ENCODE data around the gene ARSK.
A peak's percentile ranks its signal among the peaks of the same experiment; 100 is the strongest.

ARSK gene

DNA sequence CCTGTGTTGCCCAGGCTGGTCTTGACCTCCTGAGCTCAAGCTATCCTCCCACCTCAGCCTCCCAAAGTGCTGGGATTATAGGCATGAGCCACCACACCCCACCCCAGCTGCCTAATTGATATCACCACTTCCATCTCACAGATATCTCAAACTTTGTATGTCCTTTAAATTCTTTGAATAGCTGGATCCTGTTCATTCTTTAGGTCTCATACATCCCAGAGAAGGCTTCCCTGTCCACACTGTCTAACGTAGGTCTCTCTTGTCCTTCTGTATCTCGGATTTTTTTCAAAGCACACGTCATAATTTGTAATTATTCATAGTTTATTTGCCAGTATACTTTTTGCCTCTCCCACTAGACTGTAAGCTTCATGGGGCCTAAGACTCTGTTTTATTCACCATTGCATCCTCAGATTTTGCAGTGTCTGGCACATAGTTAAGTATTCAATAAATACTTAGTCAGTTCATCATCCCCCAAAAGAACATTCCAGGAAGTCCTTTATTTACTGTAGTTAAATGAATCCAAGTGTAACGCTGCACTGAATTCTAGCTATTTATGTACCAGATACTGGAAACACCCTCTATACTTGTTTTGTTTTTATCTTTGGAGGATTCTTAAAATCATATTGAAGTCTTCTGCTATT is 10.5 kb downstream of the ARSK start:
- no peak for DNase-seq

DNA sequence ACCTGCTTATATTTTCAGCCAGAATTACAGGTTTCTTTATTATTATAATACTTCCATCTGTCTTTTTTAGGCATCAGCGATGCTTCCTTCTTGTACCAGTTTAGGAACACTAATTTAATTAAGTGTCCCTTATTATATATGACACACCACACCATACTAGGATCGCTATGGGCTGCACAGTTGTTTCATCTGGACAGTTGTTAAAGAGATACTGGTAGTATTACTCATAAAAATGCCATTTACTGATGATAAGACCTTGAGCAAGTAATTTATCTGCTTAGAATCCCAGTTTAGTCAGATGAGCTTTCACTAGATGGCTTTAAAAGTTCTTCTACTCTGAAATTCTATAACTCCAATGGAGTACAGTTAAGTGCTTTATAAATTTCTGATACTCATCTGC is 17.1 kb downstream of the ARSK start:
- no peak for DNase-seq

DNA sequence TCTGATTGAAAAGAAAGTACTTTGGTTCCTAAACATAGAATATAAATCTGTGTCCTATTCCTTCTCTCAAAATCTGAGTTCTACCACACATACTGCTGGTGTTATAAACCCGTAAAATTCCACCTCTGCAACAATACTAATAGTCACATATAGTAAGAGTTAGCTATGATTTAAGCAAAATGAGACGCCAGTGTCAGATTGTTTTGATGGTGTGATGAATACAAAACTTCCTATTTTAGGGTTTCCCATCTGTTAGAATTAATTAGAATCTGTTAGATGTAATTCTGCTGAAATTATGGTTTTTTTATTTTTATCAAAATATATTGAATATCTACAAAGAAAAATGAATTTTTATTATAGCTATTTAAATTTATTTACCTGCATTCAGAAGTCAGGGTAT is 26.7 kb downstream of the ARSK start:
- no peak for DNase-seq

DNA sequence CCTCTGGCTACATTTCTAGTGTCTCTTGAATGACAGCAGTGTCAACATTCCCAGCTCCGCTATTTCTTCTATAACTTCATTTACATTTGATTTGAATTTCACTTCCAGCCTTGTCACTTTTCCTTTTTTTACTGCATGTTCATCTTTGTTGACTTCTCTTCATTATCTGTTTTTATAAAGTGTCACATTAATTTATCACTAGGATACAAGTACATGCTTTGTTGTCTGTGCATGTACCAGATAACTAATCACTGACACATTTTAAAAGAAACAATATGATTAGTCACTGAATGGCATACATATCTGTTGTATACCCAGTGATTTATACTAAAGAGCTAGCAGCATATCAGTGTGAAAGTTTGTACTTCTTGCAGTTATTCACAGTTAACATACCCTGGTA is 29.1 kb downstream of the ARSK start:
- DNase-seq = no peak

DNA sequence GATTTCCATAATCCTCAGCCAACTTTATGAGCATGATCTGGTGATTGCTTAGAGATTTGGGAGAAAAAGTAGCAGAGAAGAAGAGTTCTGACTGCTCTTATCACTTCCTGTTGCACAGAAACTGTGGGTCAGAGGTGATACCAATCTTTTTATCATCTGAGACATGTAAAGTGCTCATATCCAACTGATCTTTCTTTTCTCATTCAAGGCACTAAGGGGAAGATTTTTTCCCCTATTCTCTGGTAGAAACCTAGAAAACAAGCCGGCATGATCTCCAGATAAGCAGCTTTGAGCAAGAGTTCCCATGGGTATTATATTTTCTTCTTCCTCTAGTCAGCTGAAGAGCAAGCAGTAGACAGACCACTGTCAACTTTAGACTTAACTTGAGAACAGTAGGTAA is 36.0 kb downstream of the ARSK start:
- no peak for DNase-seq

DNA sequence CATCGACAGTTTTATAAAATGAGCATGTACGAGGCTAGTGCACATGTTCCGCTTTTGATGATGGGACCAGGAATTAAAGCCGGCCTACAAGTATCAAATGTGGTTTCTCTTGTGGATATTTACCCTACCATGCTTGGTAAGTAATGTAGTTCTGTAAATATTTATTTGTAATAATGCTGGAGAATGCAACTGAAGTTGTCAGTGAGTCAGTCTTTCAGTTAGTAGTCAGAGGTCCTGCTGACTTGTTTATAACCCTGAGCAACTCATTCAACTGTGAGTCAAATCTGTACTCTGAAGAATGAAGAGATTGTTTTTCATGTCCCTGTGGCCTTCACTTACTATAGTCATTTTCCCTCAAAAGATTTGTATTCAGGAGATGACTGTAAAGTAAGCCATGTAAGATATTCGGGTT is 36.6 kb downstream of the ARSK start:
- DNase-seq = no peak

DNA sequence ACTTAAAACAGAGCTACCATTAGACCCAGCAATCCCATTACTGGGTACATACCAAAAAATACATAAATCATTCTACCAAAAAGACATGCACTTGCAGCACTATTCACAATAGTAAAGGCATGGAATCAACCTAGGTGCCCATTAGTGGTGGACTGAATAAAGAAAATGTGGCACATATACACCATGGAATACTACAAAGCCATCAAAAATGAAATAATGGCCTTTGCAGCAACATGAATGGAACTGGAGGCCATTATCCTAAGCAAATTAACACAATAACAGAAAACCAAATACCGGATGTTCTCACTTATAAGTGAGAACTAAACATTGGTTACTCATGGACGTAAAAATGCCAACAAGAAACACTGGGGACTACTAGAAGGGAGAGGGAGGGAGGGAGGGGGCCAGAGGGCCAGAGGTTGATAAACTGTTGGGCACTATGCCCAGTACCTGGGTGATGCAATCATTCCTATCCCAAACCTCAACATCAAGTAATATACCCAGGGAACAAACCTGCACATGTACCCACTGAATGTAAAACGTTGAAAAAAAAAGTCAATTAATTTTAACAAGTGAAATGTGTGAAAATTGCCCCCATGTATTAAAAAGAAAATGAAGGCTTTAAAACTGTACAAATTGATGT is 40.5 kb downstream of the ARSK start:
- DNase-seq = no peak

DNA sequence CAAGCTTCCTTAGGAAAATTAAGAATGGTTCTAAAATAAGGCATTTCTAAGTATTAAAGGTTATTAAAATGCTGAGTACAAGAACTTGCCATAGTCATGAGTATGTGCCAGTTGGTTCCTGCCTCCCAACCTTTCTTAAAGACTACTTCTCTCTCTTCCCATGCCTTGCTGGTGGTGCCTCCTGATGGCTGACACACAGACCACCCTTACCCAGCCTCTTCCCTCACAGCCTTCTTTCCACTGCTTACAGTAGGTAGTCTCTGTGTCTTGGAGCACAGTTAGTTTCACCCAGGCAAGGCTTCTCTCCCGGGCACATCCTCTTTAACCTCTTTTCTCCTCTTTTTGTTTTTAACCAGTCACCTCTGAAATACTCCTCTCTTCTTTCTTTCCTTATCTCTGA is 44.4 kb downstream of the ARSK start:
- DNase-seq = no peak

DNA sequence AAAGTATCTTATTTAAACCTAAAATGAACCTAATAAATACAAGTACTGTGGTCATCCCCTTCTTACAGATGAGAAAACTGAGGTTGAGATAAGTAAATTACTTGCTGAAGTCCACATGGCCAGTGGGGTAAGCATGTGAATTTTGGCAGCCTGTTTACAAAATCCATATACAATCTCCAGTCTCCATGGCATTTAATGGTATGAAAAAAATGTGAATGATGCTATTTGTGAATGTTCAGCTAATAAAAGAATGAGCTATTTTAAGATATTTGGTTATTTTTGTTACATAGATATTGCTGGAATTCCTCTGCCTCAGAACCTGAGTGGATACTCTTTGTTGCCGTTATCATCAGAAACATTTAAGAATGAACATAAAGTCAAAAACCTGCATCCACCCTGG is 45.7 kb downstream of the ARSK start:
- DNase-seq = no peak

DNA sequence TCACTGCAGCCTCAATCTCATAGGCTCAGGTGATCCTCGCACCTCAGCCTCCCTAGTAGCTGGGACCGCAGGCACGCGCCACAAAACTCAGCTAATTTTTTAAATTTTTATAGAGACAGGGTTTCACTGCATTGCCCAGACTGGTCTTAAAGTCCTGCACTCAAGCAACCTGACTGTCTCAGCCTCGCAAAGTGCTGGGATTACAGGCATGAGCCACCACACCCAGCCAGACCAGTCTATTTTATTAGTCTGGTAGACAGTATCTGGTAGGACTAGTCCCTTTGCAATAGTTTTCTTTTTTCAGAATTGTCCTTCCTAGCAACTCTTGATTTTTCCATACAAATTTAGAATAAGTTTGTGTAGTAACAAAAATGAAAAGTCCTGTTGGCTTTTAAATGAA is 50.9 kb downstream of the ARSK start:
- DNase-seq = no peak

DNA sequence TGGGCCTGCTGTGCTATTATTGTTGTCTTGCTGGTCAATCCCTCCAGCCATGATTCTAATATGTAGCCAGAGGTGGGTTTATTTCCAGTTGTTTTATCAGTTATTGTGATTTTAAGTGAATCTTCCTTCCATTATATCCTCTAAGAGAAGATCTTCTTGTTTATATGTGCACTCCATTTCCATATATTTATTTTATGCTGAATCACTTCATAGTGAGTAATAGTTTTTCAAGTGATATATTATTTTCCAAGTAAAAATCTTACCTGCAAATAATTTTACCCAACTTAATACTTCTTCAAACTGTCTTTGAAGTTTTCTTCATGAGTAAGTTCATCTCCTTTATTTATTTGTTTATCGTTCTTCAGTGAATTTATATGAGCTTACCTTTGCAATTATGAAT is 51.5 kb downstream of the ARSK start:
- no peak for DNase-seq

DNA sequence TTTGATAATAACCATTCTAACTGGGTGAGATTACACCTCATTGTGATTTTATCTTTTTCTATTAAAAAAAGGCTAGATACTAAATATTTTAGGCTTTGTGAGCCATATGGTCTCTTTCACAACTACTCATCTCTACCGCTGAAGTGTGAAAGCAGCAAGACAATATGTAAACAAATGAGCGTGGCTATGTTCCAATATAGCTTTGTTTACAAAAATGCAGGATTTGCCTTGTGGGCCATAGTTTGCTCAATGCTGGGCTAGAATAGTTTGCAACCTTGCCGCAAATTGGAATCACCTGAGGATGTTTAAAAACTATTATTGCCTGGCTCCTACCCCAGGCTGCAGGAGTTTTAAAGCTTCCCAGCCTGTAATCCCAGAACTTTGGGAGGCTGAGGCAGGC is 54.8 kb downstream of the ARSK start:
- no peak for DNase-seq

DNA sequence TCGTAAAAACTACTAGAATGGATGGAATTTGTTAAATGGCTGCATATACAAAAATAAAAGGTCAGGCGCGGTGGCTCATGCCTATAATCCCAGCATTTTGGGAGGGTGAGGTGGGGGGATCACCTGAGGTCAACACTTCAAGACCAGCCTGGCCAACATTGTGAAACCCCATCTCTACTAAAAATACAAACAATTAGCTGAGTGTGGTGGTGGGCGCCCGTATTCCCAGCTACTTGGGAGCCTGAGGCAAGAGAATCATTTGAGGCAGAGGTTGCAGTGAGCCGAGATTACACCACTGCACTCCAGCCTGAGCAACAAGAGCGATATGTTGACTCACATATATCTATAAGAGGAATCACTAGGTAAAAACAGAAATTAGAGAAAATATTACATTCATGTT is 55.6 kb downstream of the ARSK start:
- no peak for DNase-seq

DNA sequence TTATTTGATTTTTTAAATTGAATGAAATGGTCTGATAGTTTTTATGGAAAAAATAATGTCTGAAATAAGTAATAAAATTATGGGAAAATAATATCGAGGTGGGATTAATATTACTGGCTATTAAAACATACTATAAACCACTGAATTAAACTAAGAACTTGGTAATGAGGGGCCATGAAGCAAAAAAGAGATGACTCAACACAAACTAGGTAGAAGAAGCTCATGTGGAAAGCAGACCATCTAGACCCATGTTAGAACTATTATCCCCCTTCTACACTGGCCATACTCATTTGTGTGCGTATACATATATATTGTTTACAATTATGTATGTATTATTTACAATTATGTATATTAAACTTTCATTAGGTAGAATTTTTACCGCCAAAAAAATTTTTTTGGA is 56.5 kb downstream of the ARSK start:
- DNase-seq = no peak

DNA sequence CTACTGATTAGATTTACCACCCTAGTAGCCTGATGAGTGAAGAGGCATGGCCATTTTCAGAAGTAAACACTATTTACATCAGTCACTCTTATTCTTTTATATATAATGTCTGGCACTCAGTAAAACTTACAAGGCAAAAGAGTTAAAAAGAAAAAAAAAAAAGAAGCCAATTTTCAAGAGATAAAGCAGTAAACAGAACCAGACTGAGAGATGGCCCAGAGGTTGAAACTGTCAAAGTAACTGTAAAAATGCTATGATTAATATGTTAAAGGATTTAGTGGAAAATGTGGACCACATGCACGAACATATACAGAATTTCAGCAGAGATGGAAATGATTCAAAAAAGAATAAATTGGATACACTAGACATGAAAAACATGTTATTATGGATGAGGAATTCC is 58.6 kb downstream of the ARSK start:
- no peak for DNase-seq

DNA sequence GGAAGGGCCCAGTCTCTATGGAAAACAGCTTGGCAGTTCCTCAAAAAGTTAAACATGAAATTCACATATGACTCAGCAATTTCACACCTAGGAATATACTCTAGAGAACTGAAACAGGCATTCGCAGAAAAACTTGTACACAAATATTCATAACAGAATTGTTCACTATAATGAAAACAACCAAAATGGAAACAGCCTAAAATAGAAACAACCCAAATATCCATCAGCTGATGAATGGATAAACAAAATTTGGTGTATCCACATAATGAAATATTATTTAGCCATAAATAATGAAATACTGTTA is 60.2 kb downstream of the ARSK start:
- no peak for DNase-seq

DNA sequence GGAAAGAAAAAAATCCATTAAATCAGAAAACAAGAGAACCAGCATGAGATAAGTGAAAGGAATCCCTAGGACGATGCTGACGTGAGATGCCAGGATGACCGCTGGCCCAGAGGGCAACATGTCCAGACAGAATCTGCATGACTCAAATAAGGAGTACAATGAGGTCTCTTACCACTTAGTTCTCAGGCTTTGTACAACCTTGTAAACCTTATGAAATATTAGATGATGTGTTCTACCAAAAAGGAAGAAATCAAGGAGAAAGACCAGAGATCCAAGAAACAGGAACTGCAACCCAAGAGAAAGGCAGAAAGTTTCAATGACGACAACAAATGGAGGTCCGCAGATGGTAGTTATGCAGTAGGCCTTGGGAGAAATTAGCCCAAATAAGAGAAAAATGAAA is 62.2 kb downstream of the ARSK start:
- DNase-seq = no peak

DNA sequence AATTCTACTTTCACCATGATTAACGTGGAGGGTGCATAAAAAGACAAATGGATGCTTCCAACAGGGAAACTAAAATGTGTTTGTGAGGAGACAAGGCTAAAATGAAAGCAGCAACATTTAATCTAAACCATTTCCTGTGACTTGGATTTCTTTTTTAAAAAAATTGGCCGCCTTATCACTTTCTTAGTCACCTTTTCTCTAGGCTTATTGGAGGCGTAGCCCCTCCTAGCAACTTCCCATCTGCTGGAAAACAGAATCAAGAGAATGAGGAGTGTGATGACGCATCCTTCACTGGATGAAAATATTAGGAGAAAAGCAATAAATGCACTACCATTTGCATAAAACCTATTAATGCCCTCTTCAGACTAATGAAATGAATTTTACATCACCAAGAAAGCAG is 64.2 kb downstream of the ARSK start:
- no peak for DNase-seq

DNA sequence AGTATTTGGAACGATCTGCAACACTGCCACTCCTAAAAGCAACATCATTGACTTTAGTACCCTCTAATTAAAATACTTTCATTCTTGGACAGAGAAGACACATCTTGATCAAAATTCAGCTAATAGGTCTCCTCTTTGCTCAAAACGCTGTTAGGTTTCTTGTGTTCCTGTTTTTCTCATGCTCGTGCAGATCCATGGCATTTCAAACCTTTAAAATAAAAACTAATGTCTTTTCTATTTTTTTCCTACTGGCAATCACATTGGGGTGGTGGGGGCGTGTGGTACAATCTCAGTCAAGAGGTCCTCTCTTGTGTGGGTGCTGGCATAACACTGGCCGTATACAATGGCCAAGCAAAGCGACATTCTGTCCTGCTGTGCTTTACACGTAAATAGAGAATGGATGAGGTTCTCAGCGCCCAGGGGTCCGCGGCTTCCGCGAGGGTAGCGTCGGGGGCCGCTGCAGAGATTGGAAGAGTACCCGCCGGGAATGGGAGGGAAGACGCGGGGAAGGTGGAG is 64.7 kb downstream of the ARSK start:
- DNase-seq = no peak

DNA sequence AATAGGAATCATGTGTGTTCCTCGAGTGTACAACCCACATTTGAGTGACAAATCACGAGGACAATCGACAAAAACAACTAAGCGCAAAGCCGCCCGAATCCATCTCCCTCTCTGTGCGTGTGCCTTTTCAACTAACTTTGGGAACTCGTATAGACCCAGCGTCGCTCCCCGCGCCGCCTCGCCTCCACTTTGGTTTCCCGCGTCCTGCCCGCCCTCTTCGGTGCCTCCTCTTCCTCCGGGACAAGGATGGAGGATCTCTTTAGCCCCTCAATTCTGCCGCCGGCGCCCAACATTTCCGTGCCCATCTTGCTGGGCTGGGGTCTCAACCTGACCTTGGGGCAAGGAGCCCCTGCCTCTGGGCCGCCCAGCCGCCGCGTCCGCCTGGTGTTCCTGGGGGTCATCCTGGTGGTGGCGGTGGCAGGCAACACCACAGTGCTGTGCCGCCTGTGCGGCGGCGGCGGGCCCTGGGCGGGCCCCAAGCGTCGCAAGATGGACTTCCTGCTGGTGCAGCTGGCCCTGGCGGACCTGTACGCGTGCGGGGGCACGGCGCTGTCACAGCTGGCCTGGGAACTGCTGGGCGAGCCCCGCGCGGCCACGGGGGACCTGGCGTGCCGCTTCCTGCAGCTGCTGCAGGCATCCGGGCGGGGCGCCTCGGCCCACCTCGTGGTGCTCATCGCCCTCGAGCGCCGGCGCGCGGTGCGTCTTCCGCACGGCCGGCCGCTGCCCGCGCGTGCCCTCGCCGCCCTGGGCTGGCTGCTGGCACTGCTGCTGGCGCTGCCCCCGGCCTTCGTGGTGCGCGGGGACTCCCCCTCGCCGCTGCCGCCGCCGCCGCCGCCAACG is 65.3 kb downstream of the ARSK start, which contains the start of gene GPR150:
Gene GPR150 (plus strand): TSS at position 58 of the 840 bp plus-strand sequence. CDS start 189 bp downstream, at position 247.
- peak; percentile 43 to 63 for DNase-seq

DNA sequence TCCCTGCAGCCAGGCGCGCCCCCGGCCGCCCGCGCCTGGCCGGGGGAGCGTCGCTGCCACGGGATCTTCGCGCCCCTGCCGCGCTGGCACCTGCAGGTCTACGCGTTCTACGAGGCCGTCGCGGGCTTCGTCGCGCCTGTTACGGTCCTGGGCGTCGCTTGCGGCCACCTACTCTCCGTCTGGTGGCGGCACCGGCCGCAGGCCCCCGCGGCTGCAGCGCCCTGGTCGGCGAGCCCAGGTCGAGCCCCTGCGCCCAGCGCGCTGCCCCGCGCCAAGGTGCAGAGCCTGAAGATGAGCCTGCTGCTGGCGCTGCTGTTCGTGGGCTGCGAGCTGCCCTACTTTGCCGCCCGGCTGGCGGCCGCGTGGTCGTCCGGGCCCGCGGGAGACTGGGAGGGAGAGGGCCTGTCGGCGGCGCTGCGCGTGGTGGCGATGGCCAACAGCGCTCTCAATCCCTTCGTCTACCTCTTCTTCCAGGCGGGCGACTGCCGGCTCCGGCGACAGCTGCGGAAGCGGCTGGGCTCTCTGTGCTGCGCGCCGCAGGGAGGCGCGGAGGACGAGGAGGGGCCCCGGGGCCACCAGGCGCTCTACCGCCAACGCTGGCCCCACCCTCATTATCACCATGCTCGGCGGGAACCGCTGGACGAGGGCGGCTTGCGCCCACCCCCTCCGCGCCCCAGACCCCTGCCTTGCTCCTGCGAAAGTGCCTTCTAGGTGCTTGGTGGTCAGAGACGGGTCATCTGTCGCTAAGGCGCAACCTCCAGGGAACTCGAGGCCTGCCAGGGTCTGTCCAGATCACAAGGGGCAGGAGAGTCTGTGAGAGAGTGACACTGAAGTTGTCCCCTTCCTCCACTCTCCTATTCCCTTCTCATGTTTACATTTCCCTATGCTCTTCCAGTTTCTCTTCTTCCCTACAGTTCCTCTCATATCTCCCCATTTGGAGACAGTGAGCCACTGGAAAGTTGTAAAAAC is 66.3 kb downstream of the ARSK start:
- no peak for DNase-seq

DNA sequence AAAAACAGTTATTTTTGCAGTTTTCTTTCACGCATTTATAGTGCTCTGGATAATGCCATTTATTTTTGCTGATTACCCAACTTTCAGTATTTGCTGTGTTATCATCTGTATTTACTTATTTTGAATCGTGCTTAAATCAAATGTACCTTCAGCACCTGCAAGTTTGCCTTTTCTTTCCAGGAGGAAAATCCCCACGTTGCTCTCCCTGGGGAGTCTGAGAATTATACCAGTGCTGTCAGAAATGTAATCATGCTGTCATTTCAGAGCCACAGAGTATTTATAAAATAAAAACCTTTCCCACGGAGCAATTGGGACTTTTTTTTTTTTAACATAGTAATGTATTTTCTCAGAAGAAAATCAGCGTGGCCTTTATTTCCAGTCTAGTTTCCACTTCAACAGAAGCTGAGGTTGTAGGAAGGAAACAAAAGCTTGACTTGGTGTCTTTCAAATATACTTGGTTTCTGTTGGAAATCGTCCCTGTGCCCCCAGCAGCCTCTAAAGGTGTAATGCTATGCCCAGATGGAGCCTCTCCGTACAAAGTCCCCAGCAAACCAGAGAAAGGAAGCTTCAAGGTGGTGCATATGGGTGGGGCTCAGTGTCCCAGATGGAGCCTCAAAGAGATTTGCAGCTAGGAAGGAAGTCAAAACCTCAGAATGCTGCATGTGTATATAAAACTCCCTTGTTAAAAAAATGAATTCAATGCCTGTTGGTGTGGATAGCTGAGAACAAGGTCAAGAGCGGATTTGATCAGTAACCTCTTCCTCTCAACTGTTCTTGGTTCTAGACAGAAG is 67.1 kb downstream of the ARSK start:
- no peak for DNase-seq
